SK-N-SH (cell line): Measurements from ENCODE around the gene ADAP1. TPM values are rescaled to one million over a fixed set of nuclear protein-coding genes. Genes with fewer than 3 reads are reported as not detected.

Experiments
- CTCF ChIA-PET: fragments of 300-600, 350-600 bp; formaldehyde crosslinking; extraction: SDS; loops from one replicate; lab custom pipeline; 2021; lab: Yijun Ruan, JAX
- POLR2A ChIA-PET: fragments of 350-600 bp; sonication (Branson Sonifier 250); formaldehyde crosslinking; extraction: SDS; loops from one replicate; lab custom pipeline; 2020; ENCODE audit warnings: antibody characterized with exemption, inconsistent platforms; lab: Yijun Ruan, JAX
- DNase-seq: peaks from one replicate; pipeline ENCODE4 v3.0.0; 2012
- H2AFZ ChIP-seq: fragments of 200-600 bp; sonication (generic); 2 replicates; pipeline ENCODE4 v1.8.1; 2016; ENCODE audit warnings: antibody characterized with exemption, mild to moderate bottlenecking, low read depth
- H3F3A ChIP-seq: fragments of 200-600 bp; sonication (generic); replicated peaks from 2 replicates; pipeline ENCODE3; 2016; ENCODE audit warnings: antibody characterized with exemption, mild to moderate bottlenecking; ENCODE audit not compliant: insufficient read depth
- H3K27ac ChIP-seq, 2 experiments: fragments of 200-500 bp in 1 of 2; fragments of 200-600 bp in 1 of 2; sonication (Bioruptor generic) in 1 of 2; sonication (generic), shearing (Covaris generic) in 1 of 2; 2 replicates each; pipeline versions ENCODE4 v1.5.1 to v1.6.1; 2014 to 2016; ENCODE audit warnings: low read depth in 2 of 2, inconsistent platforms in 1 of 2, low read length in 1 of 2, mild to moderate bottlenecking in 1 of 2, mixed read lengths in 1 of 2
- H3K27me3 ChIP-seq: fragments of 200-600 bp; sonication (generic), shearing (Covaris generic); 2 replicates; pipeline ENCODE4 v1.6.1; 2016; ENCODE audit warnings: mixed run types; ENCODE audit not compliant: insufficient read depth
- H3K36me3 ChIP-seq, 2 experiments: fragments of 200-500 bp in 1 of 2; fragments of 200-600 bp in 1 of 2; sonication (Bioruptor generic) in 1 of 2; sonication (generic) in 1 of 2; replicated peaks in 1 of 2; 2 replicates each; pipeline versions ENCODE3 to v1.5.1; 2014 to 2016; ENCODE audit warnings: low read length in 1 of 2, mild to moderate bottlenecking in 1 of 2; ENCODE audit not compliant: insufficient read depth in 2 of 2, control insufficient read depth in 1 of 2
- H3K4me1 ChIP-seq, 2 experiments: fragments of 200-500 bp in 1 of 2; fragments of 200-600 bp in 1 of 2; sonication (Bioruptor generic) in 1 of 2; sonication (generic), shearing (Covaris generic) in 1 of 2; 2 replicates each; pipeline versions ENCODE4 v1.5.1 to v1.6.1; 2014 to 2016; ENCODE audit warnings: low read depth in 1 of 2, low read length in 1 of 2, mixed run types in 1 of 2; ENCODE audit not compliant: insufficient read depth in 2 of 2, control insufficient read depth in 1 of 2
- H3K4me2 ChIP-seq: fragments of 200-600 bp; sonication (generic), shearing (Covaris generic); 2 replicates; pipeline ENCODE4 v1.6.1; 2017; ENCODE audit warnings: mixed run types
- H3K4me3 ChIP-seq, 2 experiments: fragments of 200-500 bp in 1 of 2; fragments of 200-600 bp in 1 of 2; sonication (Bioruptor generic) in 1 of 2; sonication (generic), shearing (Covaris generic) in 1 of 2; 2 replicates each; pipeline versions ENCODE4 v1.5.1 to v1.8.1; 2014 to 2016; ENCODE audit warnings: low read depth in 2 of 2, inconsistent platforms in 1 of 2, low read length in 1 of 2, mild to moderate bottlenecking in 1 of 2, mixed read lengths in 1 of 2, moderate library complexity in 1 of 2
- H3K79me2 ChIP-seq: fragments of 200-600 bp; sonication (generic); 2 replicates; pipeline ENCODE4 v1.8.1; 2017; ENCODE audit warnings: mild to moderate bottlenecking; ENCODE audit not compliant: insufficient read depth
- H3K9ac ChIP-seq: fragments of 200-600 bp; sonication (generic); 2 replicates; pipeline ENCODE4 v1.6.1; 2017; ENCODE audit warnings: mixed run types
- H3K9me2 ChIP-seq: fragments of 200-600 bp; sonication (generic); 2 replicates; pipeline ENCODE4 v1.6.1; 2017; ENCODE audit warnings: mixed run types
- H3K9me3 ChIP-seq: fragments of 200-600 bp; sonication (generic); 2 replicates; pipeline ENCODE4 v1.6.1; 2017; ENCODE audit warnings: mixed run types, mild to moderate bottlenecking, moderate library complexity
- H4K20me1 ChIP-seq: fragments of 200-600 bp; sonication (generic); 2 replicates; pipeline ENCODE4 v1.6.1; 2017; ENCODE audit warnings: mild to moderate bottlenecking, mixed run types; ENCODE audit not compliant: insufficient read depth
- CHD2 ChIP-seq: fragments of 150-350 bp; IDR thresholded peaks from 2 replicates; pipeline ENCODE4 v1.6.1; 2018; ENCODE audit warnings: low read length; ENCODE audit not compliant: partially characterized antibody
- CTCF ChIP-seq: fragments of 200-600 bp; sonication (generic); IDR thresholded peaks from 2 replicates; pipeline ENCODE4 v1.6.1; 2017; ENCODE audit warnings: antibody characterized with exemption, mild to moderate bottlenecking, moderate library complexity
- FOSL2 ChIP-seq: IDR thresholded peaks from 2 replicates; pipeline ENCODE4 v1.4.0; 2012; ENCODE audit warnings: low read depth, mild to moderate bottlenecking, moderate library complexity, borderline replicate concordance
- FOXM1 ChIP-seq: IDR thresholded peaks from 2 replicates; pipeline ENCODE4 v1.4.0; 2012; ENCODE audit warnings: low read depth, mild to moderate bottlenecking
- GABPA ChIP-seq: IDR thresholded peaks from 2 replicates; pipeline ENCODE4 v1.4.0; 2012; ENCODE audit warnings: low read depth, mild to moderate bottlenecking
- GATA2 ChIP-seq: sonication (generic); formaldehyde crosslinking; IDR thresholded peaks from 2 replicates; pipeline ENCODE4 v1.5.0; 2020; ENCODE audit warnings: mild to moderate bottlenecking, missing genetic modification reagents
- IRF3 ChIP-seq: fragments of 150-350 bp; IDR thresholded peaks from 2 replicates; pipeline ENCODE4 v1.6.1; 2016; ENCODE audit warnings: mild to moderate bottlenecking, low read depth, low read length
- MAX ChIP-seq: IDR thresholded peaks from 2 replicates; pipeline ENCODE4 v1.4.0; 2012; ENCODE audit warnings: low read depth
- MEF2A ChIP-seq: IDR thresholded peaks from 2 replicates; pipeline ENCODE4 v1.4.0; 2012; ENCODE audit warnings: low read depth, borderline replicate concordance
- MXI1 ChIP-seq: IDR thresholded peaks from 2 replicates; pipeline ENCODE4 v1.6.1; 2012; ENCODE audit warnings: mild to moderate bottlenecking, low read depth, low read length, improper control_type of control experiment
- NFIC ChIP-seq: IDR thresholded peaks from 2 replicates; pipeline ENCODE4 v1.4.0; 2012; ENCODE audit warnings: borderline replicate concordance
- PBX3 ChIP-seq: IDR thresholded peaks from 2 replicates; pipeline ENCODE4; 2012
- RAD21 ChIP-seq: IDR thresholded peaks from 2 replicates; pipeline ENCODE4 v1.6.1; 2012; ENCODE audit warnings: mild to moderate bottlenecking, low read length
- RFX5 ChIP-seq: IDR thresholded peaks from 2 replicates; pipeline ENCODE4 v1.6.1; 2012; ENCODE audit warnings: mild to moderate bottlenecking, improper control_type of control experiment, low read length
- RXRA ChIP-seq: IDR thresholded peaks from 2 replicates; pipeline ENCODE4 v1.4.0; 2012; ENCODE audit warnings: low read depth, mild to moderate bottlenecking, borderline replicate concordance
- SMC3 ChIP-seq: IDR thresholded peaks from 2 replicates; pipeline ENCODE4 v1.6.1; 2012; ENCODE audit warnings: low read depth, low read length, improper control_type of control experiment
- TAF1 ChIP-seq: IDR thresholded peaks from 2 replicates; pipeline ENCODE4 v1.6.1; 2012; ENCODE audit warnings: low read depth, mild to moderate bottlenecking, low read length, moderate library complexity, borderline replicate concordance
- WGBS: methylation state at CpG from one replicate; pipeline ENCODE4 v1.1.6; 2017; ENCODE audit warnings: low lambda C conversion rate; 5-methylcytosine and 5-hydroxymethylcytosine counted together
- polyA plus RNA-seq, 3 experiments: library from polyadenylated mRNA; depleted of rRNA; stranded (reverse); fragments of >200 nt; gene quantifications; 2 replicates each; pipeline ENCODE4 v1.2.3, GENCODE V29; 2012
- TF ChIP-seq, protein P1 (sequence below): IDR thresholded peaks from 2 replicates; pipeline ENCODE4 v1.6.1; 2012; ENCODE audit warnings: mild to moderate bottlenecking, low read depth, low read length, moderate library complexity

ADAP1 gene
- polyA plus RNA-seq, 1 of the 3 experiments (the other 2 are of a cell fraction): 3.2 TPM

DNA sequence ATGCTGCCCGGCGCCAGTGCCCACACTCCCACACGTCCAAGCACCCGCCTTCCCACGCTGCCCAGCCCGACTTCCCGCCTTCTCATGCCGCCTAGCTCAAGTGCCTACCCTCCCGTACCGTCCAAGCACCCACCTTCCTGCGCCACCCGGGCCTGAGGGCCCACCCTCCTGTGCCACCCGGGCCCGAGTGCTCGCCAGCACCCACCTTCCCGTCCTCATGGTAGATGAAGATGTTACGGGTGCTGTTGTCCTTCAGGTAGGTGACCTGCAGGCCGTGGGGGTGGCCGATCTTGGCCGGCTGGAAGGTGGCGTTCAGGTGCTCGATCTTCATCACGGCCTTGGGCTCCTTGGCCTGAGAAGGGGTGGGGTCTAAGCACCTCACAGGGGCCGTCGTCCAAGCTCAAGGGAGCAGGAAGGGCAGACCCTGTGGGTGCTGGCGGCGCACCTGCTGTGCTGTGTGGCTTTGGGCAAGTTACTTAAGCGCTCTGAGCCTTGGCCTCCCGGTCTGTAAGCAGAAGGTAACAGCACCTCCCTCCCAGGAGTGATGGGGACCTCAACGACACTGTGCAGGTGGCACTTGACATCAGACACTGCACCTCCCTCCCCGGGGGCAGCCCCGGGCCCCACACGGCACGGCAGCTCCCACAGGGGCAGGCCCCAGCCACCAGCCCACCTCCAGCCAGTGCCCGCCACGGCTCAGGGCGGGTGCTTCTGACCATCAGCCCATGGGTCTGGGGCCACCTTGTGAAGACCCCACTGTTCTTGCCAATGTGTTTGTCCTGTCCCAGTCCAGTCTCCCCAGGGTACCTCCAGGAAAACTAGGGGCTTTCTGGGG is 50.3 kb downstream of the ADAP1 start (continued):
- no peak for TF ChIP-seq CTCF
- TF ChIP-seq GATA2 (CRISPR knock-in tag): no peak
- no peak for TF ChIP-seq RXRA
- no peak for TF ChIP-seq MEF2A
- no peak for TF ChIP-seq TAF1
- TF ChIP-seq MXI1: no peak

- Histone ChIP-seq H3K9ac (no peak overlapping the region), H3K4me2 (no peak overlapping the region), H2AFZ (no peak overlapping the region), H3K36me3 (peaks cover 0 to 2% of the 10 kb centered on the region in 2 experiments), H3K4me3 (no peak overlapping the region), H3K9me3 (no peaks in the 10 kb centered on the region), H3K9me2 (no peaks in the 10 kb centered on the region), H3K27ac (no peak overlapping the region), H3F3A (peaks cover 4% of the 10 kb centered on the region), H3K79me2 (no peaks in the 10 kb centered on the region), H3K27me3 (no peaks in the 10 kb centered on the region), H3K4me1 (peaks cover 13 to 14% of the 10 kb centered on the region in 2 experiments; a peak in 3 of 4 replicates), H4K20me1 (no peaks in the 10 kb centered on the region)
- ChIA-PET POLR2A (no interaction called here), CTCF (interaction anchor here (1.4 to 1.7 kb wide), 3 partner anchors 28 to 163 kb away, joined by 4 to 10 read pairs (median 5); no protein-coding TSS in a partner anchor)
- DNase-seq: no peak
- WGBS: 89% methylated on average over 22 of the region's 22 CpGs
- TF ChIP-seq GABPA: no peak
- TF ChIP-seq IRF3: no peak
- TF ChIP-seq FOXM1: no peak
- no peak for TF ChIP-seq CHD2
- no peak for TF ChIP-seq PBX3
- TF ChIP-seq MEF2A: no peak
- no peak for TF ChIP-seq FOSL2
- no peak for TF ChIP-seq MXI1
- TF ChIP-seq, protein P1, sequence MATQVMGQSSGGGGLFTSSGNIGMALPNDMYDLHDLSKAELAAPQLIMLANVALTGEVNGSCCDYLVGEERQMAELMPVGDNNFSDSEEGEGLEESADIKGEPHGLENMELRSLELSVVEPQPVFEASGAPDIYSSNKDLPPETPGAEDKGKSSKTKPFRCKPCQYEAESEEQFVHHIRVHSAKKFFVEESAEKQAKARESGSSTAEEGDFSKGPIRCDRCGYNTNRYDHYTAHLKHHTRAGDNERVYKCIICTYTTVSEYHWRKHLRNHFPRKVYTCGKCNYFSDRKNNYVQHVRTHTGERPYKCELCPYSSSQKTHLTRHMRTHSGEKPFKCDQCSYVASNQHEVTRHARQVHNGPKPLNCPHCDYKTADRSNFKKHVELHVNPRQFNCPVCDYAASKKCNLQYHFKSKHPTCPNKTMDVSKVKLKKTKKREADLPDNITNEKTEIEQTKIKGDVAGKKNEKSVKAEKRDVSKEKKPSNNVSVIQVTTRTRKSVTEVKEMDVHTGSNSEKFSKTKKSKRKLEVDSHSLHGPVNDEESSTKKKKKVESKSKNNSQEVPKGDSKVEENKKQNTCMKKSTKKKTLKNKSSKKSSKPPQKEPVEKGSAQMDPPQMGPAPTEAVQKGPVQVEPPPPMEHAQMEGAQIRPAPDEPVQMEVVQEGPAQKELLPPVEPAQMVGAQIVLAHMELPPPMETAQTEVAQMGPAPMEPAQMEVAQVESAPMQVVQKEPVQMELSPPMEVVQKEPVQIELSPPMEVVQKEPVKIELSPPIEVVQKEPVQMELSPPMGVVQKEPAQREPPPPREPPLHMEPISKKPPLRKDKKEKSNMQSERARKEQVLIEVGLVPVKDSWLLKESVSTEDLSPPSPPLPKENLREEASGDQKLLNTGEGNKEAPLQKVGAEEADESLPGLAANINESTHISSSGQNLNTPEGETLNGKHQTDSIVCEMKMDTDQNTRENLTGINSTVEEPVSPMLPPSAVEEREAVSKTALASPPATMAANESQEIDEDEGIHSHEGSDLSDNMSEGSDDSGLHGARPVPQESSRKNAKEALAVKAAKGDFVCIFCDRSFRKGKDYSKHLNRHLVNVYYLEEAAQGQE: no peak
- TF ChIP-seq RAD21: no peak
- no peak for TF ChIP-seq RFX5
- no peak for TF ChIP-seq SMC3
- TF ChIP-seq MAX: no peak
- no peak for TF ChIP-seq NFIC
These were observed 51.5 kb downstream of the ADAP1 start for GRCh38 chr7:902996-903395.
